GM18505 (cell line): ENCODE measurements around the gene LRMDA.

ENCODE experiments used
- ATAC-seq: cut with Tn5 transposase; IDR thresholded peaks from one replicate; pipeline ENCODE4 v1.9.1; 2021; ENCODE audit not compliant: unreplicated experiment
- POLR2A ChIP-seq: IDR thresholded peaks from 4 replicates; pipeline ENCODE4 v1.6.1; 2011; ENCODE audit warnings: borderline replicate concordance; ENCODE audit not compliant: insufficient read depth, insufficient read length; ENCODE audit errors: extremely low read depth

LRMDA gene

DNA sequence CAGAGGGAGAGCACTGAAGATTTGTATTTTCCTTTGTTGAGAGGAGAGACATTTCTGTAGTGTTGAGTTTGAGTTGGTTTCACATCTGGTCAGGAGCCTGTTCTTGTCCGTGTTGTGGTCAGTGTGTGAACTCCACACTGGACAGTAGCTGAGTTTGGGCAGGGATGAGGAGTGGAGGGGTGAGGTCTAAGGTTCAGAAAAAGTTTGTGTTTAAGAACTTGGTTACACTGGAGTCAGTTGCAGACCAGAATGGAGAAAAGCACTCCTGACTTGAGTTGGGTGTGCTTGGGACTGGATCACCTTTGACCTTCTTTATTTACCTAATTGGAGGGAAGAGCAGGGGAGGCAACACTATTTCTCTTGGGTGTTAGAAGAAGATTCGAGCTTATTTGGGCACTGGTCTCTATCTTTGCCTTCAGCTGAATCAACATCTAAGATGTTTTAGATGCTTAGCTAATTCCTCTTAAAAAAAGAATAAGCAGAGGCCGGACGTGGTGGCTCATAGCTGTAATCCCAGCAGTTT, 8.9 kb downstream of the LRMDA start:
- no peak for TF ChIP-seq POLR2A
- no peak for ATAC-seq

DNA sequence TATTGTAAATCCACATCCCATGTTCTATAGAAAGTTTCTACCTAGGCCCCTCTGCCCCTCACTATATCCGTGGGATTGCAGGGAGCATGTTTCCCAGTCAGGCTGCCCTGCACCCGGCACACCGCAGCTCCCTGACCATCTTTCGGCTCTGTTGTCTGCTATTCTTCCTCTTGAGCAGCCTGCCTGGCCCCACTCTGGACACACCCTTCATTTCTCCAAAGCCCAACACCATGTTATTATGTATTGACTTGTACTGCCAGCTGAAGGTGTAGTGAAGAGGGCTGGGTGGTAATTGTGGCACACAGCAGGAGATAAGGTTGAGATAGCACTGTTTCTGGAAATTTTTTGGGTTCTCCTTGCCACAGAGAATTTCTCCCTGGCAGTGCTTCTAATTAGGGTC, 9.8 kb downstream of the LRMDA start:
- no peak for ATAC-seq
- TF ChIP-seq POLR2A: no peak

DNA sequence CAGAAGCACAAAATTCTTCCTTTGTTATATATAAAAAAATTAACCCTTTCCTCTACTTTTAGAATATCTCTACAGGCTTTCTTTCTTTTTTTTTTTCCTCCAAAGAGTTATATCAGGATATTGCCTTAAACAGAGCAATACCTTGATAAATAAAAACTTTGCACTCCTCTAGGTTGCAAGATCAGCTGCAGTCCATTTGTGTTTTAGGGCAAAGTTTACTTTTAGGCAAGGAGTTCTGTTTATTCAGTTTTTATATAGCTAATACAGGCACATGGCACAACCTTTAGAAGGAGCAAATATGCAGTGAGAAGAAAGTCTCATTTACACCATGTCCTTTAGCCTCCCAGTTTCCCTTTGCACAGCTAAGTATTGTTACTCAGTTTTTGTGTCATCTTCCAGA, 10.3 kb downstream of the LRMDA start:
- no peak for TF ChIP-seq POLR2A
- ATAC-seq: no peak

DNA sequence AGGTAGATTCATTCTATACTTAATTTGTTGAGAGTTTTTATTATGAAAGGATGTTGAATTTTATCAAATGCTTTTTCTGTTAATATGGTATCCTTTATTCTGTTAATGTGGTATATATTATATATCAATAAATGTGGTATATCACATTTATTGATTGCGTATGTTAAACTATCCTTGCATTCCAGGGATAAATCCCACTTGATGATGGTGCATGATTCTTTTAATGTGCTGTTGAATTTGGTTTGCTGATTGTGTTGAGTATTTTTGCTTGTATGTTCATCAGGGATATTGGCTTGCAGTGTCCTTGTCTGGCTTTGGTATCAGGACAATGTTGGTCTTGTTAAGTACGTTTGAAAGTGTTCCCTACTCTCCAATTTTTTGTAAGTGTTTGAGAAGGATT, 11.9 kb downstream of the LRMDA start:
- no peak for ATAC-seq
- no peak for TF ChIP-seq POLR2A

DNA sequence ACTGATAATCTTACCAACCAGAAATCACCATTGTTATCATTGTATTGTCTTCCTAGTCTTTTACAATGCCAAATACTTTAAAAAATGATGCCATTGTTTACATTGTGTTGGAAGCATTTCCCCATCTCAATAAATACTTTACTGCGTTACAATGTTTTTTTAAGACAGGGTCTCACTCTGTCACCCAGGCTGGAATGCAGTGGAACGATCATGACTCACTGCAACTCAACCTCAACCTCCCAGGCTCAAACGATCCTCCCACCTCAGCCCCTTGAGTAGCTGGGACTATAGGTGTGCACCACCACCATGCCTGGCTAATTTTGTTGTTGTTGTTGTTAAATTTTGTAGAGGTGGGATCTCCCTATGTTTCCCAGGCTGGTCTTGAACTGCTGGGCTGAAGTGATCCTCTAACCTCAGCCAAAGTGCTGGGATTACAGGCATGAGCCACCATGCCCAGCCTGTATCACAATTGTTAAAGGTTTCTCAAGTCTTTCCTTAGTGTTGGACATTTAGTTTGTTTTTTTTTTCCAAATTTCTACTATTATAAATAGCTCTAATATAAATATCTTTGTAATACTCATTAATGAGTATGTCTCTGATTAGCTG, 13.5 kb downstream of the LRMDA start:
- TF ChIP-seq POLR2A: no peak
- ATAC-seq: no peak

DNA sequence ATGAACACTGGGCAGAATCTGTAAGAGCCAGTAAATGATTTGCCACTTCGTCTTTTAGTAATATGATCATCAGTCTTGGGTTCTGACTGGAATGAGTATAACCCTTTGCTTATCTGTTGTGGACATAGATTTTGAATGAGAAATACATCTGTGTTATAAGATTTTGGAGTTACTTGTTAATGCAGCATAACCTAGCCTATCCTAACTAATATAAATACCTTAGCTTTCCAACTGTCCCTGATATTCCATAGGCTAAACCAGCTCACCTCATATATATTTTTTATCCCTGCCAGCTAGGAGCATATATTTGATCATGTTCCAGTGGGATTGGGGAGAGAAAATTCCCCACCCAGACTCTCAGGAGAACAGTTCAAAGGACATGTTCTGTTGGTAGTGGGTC, 15.1 kb downstream of the LRMDA start:
- TF ChIP-seq POLR2A: no peak
- ATAC-seq: no peak

DNA sequence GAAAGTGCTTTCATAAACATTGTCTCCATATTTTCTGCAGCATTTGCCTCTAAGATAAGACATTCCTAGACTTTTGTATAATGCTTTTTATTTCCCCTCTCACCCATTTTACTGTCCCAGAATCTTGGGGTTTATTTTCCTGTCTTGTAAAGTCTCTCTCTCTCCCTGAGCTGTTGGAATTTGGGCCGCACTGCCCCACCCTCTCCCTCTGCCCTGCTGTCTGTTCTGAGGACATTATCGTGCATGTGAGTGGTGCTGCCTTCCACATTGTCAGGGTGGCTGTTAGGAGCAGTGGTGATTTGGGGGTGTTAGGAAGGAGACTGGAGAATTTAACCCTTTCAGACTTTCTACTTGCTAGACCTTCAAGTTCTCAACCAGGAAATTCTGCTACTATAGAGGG, 16.7 kb downstream of the LRMDA start:
- ATAC-seq: no peak

DNA sequence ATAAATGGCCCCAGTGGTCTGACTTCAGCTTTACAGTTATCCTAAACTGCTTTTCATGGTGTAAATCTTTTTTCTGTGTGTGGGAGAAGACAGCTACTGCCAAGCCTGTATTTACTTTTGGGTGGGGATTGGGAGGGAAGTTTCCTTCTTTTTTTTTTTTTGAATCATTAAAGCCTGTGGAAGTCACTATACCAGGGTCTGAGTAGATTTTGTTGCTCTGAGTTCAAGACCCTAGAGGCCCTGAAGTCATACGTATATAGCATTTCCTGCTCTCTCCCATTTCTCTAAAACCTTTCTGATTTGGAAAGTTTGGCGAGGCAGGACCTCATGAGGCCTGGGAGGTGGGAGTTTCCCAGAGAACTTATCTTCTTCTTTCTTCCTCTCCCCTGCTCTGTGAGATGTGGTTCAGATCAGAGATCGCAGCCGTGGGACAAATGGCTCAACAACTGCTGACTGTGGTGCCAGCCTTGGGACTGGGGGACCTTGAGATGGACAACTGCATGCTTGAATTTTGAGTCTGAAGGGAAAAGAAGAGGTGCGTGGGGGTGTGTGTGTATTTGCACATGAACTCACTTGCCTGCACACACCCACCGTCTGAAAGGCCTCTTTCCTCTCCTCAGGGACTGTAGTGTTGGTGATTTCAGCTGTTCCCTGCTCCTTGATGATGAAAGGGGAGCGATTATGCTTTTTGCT, 18.1 kb downstream of the LRMDA start:
- no peak for TF ChIP-seq POLR2A
- no peak for ATAC-seq

More for the DNA sequence above, 16.7 kb downstream of the LRMDA start:
- no peak for TF ChIP-seq POLR2A

DNA sequence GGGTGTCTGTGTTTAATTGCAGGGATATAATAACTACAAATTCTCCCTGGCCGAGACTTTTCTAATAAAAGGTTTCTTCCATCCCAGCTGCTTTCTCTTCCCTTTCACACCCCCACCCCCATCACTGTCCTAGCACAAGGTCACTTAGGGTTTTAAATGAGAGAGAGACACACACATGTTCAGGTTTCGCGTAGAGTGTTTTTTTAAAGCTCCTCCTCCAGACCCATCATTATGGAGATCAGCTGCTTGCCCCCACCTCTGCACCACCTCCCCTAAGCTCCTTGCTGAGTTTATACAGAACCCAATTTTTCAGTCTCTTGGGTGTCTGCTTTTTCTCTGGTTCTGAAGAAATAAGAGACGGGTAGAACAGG, 18.6 kb downstream of the LRMDA start:
- no peak for ATAC-seq
- no peak for TF ChIP-seq POLR2A

DNA sequence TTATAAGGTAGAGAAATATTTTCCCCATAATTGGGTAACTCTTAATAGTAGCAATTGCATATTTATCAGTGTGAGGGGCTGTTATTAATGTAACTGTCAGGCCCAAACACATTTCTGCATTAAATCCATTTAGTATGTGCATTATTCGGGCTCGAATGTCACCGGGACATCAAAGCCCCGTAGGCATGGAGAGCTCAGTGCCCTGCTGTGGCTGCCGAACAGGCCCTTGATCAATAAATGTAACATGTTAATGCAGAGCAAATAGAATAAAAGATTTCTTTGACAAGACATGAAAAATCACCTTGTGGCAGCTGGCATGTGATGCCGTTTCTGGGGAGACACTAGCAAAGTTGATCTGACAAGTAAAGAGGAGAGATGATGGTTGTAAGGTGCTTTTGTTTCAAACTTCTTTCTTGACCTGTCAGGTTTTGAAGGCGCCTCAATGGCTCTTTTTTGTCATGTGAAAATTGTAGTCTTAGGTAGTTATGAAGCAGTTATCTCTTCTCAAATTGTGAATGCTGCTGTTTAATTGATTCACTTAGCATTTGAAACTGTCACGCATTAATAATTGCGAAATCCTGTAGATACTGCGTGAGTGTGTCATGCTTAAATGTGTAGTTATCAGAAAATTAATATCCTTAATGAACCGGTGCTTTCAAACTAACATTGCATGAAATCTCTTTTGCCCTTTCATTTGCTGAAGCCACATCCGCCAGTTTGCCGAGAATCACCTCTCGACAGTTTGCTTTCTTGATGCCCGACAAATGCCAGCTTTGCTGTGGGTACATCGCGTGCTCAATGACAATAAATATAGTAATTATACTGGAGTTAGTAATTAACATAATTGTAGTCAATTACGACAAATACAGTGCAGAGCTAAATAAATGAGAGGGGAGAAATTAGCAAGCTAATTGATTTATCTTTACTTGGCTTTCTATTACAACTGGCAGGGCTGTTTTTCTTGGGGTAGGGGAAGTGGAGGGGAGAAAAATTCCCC, 19.5 kb downstream of the LRMDA start:
- no peak for TF ChIP-seq POLR2A
- ATAC-seq: no peak

DNA sequence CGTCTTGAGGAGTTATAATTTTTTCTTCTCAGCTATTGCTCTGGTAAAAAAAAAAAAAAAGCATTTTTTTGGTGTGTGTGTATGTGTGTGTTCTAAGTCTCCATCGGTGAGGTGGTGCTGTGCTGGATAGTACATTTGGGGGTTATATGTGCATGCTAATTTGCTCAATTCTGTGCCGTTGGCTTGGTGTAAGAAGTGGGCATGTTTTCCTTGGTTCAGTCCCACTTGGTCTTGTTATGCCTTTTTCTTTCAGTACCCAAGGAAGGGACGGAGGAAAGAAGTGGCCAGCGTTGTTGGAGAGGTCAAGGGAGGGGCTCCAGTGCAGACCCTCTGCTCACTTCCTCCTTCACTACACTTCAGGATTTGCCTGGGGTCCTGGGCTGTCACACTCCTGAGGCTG, 20.4 kb downstream of the LRMDA start:
- no peak for ATAC-seq
- TF ChIP-seq POLR2A: no peak

DNA sequence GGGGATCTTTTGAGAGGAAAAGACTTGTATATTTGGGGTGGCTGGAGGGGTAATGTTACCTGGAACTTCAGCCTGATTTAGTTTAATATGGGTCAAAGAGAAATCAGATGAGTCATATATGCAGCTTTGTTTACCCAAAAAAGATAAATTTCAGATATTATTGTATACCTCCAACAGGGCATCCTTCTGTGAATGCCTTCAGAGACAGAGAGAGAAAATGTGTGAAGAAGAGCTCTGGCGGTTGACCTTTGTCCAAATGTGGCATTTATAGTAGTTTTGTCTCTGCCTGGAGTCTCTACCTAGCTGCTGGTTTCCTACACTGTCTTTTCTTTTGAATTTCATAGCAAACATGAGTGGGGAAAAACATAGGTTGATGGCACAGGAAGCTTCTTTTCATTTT, 21.6 kb downstream of the LRMDA start:
- TF ChIP-seq POLR2A: no peak
- ATAC-seq: no peak

DNA sequence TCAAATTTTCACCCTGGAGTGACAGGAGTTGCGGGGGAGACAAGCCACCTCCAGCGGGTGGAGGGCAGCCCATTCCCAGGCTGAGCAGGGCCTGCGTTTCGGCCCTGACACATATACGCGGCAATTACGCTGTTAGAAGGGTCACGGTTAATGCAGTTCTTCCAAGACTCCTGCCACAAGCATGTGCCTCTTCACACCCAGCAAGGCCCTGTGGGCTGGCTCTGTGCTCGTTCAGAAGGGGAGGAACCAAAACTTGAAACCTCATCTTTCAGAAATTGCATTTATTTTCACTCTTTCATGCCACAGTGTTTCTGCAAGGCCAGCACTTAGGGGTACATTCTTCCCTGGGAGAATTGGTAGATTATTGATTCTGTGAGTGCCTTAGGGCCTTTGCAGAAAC, 24.7 kb downstream of the LRMDA start:
- ATAC-seq: no peak
- TF ChIP-seq POLR2A: no peak
